Nephron (organoid): ENCODE data around the gene CEMIP2.
"Not testable (repeated sequence)": the region's sequence is repeated elsewhere in the genome, so short reads cannot be mapped to it uniquely, and the experiment has no call there.

ENCODE experiments used
- H3K27ac Mint-ChIP-seq, 3 experiments: 2 replicates each; pipeline ENCODE4 v1.8.0; 2020; ENCODE audit warnings: mixed read lengths in 3 of 3, mild to moderate bottlenecking in 2 of 3, moderate library complexity in 1 of 3
- H3K27me3 Mint-ChIP-seq: 2 replicates; pipeline ENCODE4 v1.8.0; 2021; ENCODE audit warnings: low read depth, mild to moderate bottlenecking, moderate library complexity, mixed read lengths
- H3K36me3 Mint-ChIP-seq: 2 replicates; pipeline ENCODE4 v1.8.0; 2020; ENCODE audit warnings: low read depth, mixed read lengths
- H3K4me1 Mint-ChIP-seq: 2 replicates; pipeline ENCODE4 v1.8.0; 2020; ENCODE audit warnings: mixed read lengths
- H3K4me3 Mint-ChIP-seq, 3 experiments: 2 replicates each; pipeline ENCODE4 v1.8.0; 2020; ENCODE audit warnings: mild to moderate bottlenecking in 3 of 3, mixed read lengths in 3 of 3, moderate library complexity in 2 of 3
- H3K9me3 Mint-ChIP-seq: 2 replicates; pipeline ENCODE4 v1.8.0; 2020; ENCODE audit warnings: mixed read lengths
- CTCF ChIP-seq, 3 experiments: fragments of 200-600 bp; sonication (generic); IDR thresholded peaks; one replicate each; pipeline ENCODE4 v1.5.0; 2021; ENCODE audit warnings: antibody characterized with exemption in 3 of 3; ENCODE audit not compliant: unreplicated experiment in 3 of 3

CEMIP2 gene

DNA sequence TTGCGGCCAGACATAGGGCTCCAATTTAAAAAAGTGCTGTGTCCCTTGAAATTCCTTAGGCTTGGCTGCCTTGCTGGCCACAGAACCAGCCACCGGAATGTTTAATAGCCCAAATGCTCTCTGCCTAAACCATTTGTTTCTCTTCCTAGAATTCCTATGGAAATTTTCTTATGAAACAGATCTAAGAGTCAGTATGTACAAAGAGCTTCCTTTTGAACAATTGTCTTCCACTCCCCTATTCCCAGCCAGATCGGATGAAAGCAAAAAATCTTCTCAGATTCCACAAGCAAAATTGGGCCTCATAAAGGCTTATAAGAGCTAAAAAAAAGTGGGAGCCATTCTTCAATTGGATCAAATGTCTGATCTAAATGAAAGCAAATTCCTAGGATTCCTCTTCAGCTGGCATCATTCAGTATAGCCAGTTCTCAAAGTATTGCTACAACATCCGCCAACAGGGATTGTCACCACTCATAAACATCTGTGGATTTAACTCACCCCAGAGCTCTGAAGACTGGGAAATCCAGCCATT lies 104.3 kb downstream of the CEMIP2 start:
- no peaks in the 10 kb centered on the region for H3K27me3 Mint-ChIP-seq
- no peaks in the 10 kb centered on the region for H3K9me3 Mint-ChIP-seq
- TF ChIP-seq CTCF (IDR thresholded peaks at IDR 0.05; ENCODE audit: unreplicated experiment in 3 of 3), result no peak
- peak overlapping the region; percentile 8 to 31 (median 9) for H3K27ac Mint-ChIP-seq
- H3K4me1 Mint-ChIP-seq, result peaks cover 23% of the 10 kb centered on the region
- H3K4me3 Mint-ChIP-seq, result no peak overlapping the region
- H3K36me3 Mint-ChIP-seq, result no peaks in the 10 kb centered on the region

GRCh38 chr9:71663216-71663615 lies 105.1 kb downstream of the CEMIP2 start:
- no peaks in the 10 kb centered on the region for H3K27me3 Mint-ChIP-seq
- no peak overlapping the region for H3K27ac Mint-ChIP-seq
- no peak for TF ChIP-seq CTCF (IDR thresholded peaks at IDR 0.05; ENCODE audit: unreplicated experiment in 3 of 3)
- no peaks in the 10 kb centered on the region for H3K36me3 Mint-ChIP-seq
- H3K4me1 Mint-ChIP-seq, result peaks cover 23% of the 10 kb centered on the region
- H3K9me3 Mint-ChIP-seq, result no peaks in the 10 kb centered on the region
- no peak overlapping the region for H3K4me3 Mint-ChIP-seq

DNA sequence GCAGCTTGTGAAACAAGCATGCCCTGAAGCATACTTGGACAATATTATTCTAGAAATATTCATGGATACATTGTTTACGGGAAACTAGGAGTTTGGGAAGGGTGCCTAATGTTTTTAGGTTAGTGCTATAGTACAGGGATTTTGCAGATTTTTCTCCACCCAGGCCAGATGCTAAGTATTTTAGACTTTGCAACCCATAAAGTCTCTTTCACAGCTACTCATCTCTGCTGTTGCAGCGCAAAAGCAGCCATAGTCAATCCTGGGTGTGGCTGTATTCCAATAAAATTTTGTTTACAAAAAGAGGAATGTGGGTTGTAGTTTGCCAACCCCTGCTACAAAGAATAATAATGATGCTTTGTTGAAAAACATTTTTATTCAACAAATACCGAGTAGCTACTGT lies 106.2 kb downstream of the CEMIP2 start:
- no peak overlapping the region for H3K27ac Mint-ChIP-seq
- no peaks in the 10 kb centered on the region for H3K36me3 Mint-ChIP-seq
- TF ChIP-seq CTCF (IDR thresholded peaks at IDR 0.05; ENCODE audit: unreplicated experiment in 3 of 3), result no peak
- no peaks in the 10 kb centered on the region for H3K9me3 Mint-ChIP-seq
- no peak overlapping the region for H3K4me3 Mint-ChIP-seq
- H3K4me1 Mint-ChIP-seq, result peaks cover 23% of the 10 kb centered on the region
- H3K27me3 Mint-ChIP-seq, result no peaks in the 10 kb centered on the region

DNA sequence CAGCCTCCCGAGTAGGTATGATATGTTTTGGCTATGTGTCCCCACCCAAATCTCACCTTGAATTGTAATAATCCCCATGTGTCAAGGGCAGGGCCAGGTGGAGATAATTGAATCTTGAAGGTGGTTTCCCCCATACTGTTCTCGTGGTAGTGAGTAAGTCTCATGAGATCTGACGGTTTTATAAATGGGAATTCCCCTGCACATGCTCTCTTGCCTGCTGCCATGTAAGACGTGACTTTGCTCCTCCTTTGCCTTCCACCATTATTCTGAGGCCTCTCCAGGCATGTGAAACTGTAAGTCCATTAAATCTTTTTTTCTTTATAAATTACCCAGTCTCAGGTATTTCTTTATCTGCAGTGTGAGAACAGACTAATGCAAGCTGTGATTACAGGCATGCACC lies 111.0 kb downstream of the CEMIP2 start:
- not testable (repeated sequence) for H3K36me3 Mint-ChIP-seq, H3K4me3 Mint-ChIP-seq, H3K27me3 Mint-ChIP-seq, H3K4me1 Mint-ChIP-seq, H3K27ac Mint-ChIP-seq, H3K9me3 Mint-ChIP-seq

DNA sequence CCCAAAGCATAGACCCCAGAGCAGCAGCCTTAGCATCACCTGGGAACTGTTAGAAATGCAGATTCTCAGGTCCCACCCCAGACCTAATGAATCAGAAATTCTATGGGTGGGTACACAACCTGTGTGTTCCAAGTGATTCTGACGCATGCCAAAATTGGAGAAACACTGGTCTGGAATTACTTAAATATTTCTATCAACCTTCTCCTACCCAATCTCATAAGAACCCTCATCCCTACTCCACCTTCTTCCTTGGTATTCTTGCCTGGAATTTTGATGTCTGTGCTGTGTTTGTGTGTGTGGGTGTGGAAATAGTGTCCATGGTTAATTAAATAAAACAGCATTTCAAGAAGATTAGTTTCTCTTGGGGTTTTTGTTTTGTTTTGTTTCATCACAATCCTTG lies 111.8 kb downstream of the CEMIP2 start:
- no peaks in the 10 kb centered on the region for H3K4me1 Mint-ChIP-seq
- no peak overlapping the region for H3K4me3 Mint-ChIP-seq
- no peak for TF ChIP-seq CTCF (IDR thresholded peaks at IDR 0.05; ENCODE audit: unreplicated experiment in 3 of 3)
- H3K36me3 Mint-ChIP-seq, result no peaks in the 10 kb centered on the region
- no peaks in the 10 kb centered on the region for H3K27me3 Mint-ChIP-seq
- no peak overlapping the region for H3K27ac Mint-ChIP-seq
- H3K9me3 Mint-ChIP-seq, result no peaks in the 10 kb centered on the region

DNA sequence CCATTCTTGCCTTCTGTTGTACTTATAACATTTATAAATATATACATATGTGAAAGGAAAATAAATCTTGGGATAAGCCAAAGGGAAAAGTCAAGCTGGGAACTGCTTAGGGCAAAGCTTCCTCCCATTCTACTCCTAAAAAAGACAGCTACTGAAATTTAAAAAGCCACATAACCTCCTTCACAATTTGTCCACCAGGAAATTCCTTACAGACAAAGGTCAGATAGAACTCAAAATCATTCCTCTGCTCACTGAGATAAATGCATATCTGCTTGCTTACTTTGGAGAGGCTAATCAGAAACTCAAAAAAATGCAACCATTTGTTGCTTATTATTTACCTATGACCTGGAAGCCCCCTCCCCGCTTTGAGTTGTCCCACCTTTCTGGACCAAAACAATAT lies 112.5 kb downstream of the CEMIP2 start:
- H3K27ac Mint-ChIP-seq, result no peak overlapping the region
- H3K9me3 Mint-ChIP-seq, result no peaks in the 10 kb centered on the region
- H3K36me3 Mint-ChIP-seq, result no peaks in the 10 kb centered on the region
- H3K4me1 Mint-ChIP-seq, result no peaks in the 10 kb centered on the region
- H3K4me3 Mint-ChIP-seq, result no peak overlapping the region
- H3K27me3 Mint-ChIP-seq, result peaks cover 4% of the 10 kb centered on the region
- TF ChIP-seq CTCF (IDR thresholded peaks at IDR 0.05; ENCODE audit: unreplicated experiment in 3 of 3), result no peak
